GM21390 (cell line): ENCODE data around the gene KCNQ1.

Source experiments
- ATAC-seq: cut with Tn5 transposase; IDR thresholded peaks from one replicate; pipeline ENCODE4 v1.9.1; 2021; ENCODE audit not compliant: unreplicated experiment

The KCNQ1 gene

GRCh38 chr11:2830030-2830812, 385.4 kb downstream of the KCNQ1 start:
- no peak for ATAC-seq

GRCh38 chr11:2830886-2831285, 386.1 kb downstream of the KCNQ1 start:
- ATAC-seq, result no peak

- ATAC-seq, result no peak
Observed at GRCh38 chr11:2831781-2832532, 387.1 kb downstream of the KCNQ1 start.

GRCh38 chr11:2832533-2833020, 387.8 kb downstream of the KCNQ1 start:
- no peak for ATAC-seq

DNA sequence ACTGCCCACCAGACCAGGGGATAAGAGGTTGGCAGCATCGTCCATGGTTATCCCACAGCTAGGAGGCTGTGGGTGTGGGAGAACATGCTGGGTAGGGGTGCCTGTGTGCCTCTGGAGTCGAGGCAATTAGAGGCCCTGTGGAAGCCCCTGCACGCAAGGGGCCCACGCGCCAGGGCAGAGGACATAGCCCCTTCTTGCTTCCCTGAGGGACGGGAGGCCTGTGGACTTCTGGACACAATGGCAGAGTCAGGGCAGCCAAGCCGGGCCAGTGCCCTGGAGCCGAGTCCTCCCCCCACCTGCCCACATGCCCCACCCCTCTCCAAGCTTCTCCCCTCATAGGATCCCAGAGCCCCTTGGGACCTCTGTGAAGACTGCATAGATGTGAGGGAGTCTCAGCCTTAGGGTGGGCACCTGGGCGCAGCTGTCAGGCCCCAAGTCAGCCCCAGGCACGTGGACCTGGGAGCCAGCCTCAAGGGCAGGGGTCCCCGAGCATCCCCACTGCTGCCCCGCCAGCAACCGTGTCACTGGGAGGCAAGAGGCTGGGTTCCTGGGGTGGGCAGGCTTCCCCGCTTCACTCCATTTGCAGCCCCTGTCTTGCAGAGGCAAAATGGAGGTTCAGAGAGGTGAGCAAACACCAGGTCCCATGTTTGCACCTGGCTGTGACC, 388.4 kb downstream of the KCNQ1 start:
- ATAC-seq, result no peak

GRCh38 chr11:2833716-2834502, 389.1 kb downstream of the KCNQ1 start:
- ATAC-seq, result no peak

GRCh38 chr11:2834503-2835273, 389.9 kb downstream of the KCNQ1 start:
- no peak for ATAC-seq

- ATAC-seq, result no peak
Observed at GRCh38 chr11:2835296-2835695, 390.5 kb downstream of the KCNQ1 start.

DNA sequence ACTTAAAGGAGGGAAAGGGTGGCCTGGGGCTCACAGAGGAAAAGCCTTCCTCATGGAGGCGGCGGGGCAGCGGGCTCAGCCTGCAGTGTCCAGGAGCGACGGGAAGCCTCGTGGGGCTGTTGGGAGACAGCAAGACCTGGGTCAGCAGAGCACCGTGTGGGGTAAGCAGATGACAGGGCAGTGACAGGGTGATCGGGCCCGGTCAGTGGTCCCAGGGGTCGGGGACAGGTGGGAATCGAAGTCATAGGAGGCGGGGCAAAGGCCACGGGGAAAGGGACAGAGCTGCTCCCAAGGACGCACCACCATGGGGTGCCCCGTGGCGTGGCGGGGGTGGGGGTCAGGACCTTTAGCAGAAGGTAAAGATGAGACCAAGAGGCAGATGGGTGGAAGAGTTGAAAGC, 390.9 kb downstream of the KCNQ1 start:
- no peak for ATAC-seq

DNA sequence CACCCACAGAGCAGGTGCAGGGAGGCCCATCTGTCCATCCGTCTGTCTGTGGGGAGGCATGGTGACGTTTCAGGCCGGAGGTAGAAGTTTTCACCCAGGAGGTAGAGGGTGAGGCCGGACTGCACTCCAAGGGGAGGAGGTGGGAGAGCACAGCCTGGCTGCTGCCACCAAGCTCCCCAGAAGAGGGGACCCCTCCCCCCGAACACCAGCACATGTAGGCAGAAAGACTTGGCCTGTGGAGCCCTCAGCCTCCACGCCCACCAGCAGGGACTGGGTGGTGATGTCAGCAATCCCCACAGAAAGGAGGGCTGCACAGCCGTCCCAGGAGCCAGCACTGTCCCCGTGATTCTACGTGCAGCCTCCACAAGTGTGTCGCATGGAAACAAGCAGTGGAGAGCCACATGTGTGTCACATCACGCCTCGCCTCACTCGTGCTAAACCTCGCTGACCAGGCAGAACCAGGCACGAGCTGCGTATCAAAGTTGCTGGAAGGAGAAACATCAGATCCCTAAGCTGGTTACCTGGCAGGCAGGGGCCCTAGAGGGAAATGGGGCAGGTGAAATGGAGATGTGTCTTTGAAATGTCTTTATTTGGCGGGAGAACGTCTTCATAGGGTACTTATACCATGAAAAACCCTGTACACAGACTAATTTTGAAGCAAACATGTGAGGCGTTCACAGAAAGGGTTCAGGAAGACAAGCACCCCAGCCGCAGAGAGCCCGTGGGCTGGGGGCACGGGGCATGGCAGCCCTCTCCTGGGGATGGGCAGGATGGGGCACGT, 391.7 kb downstream of the KCNQ1 start:
- no peak for ATAC-seq

GRCh38 chr11:2837096-2837601, 392.3 kb downstream of the KCNQ1 start:
- no peak for ATAC-seq

DNA sequence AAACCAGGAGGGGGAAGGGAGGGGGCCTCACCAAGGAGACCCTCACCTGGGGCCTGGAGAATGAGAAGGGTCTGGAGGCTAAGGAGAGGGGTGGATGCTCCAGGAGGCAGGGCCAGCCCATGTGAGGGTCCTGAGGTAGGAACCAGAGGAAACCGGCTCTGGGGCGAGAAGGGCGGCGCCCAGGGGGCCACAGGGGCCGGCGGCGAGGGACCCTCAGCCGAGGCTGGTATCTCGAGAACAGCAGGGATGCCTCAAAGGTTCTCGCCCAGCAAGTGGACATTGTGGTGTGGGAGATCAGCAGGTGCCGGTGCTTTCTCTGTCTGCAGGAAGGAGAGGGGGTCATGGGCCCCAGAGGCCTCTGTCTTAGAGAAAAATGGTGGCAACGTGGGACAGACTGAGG, 392.8 kb downstream of the KCNQ1 start:
- ATAC-seq, result no peak

- ATAC-seq, result no peak
Observed at GRCh38 chr11:2838091-2838490, 393.3 kb downstream of the KCNQ1 start.

DNA sequence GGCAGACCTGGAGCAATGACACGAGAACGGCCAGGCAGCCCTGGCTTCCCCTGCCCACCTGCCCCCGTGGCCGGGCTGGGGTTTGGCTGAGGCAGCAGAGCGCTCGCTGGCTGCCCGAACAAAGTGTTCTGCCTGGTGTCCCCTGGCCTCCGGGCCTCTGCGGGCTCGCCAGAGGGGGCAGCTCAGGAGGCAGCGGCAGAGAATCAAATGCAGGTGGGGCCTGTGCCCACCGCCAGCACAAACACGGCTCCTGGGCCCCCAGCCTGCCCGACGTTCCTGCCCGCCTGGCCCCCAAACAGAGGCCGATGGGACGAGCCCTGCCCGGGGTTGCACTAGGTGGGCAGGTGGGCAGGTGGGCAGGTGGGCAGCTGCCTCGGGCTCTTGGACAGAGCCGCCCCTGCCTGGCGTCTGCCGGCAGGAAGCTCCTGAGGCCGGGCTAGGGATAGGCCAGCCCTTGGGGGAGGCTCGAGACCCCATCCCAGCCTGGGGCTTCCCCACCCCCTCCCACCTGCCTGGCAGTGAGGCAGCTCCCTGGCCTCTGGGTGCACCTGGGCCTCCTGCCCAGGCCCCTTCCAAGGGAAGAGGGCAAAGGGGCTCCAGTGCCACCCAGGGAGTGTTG, 394.0 kb downstream of the KCNQ1 start:
- ATAC-seq, result no peak

DNA sequence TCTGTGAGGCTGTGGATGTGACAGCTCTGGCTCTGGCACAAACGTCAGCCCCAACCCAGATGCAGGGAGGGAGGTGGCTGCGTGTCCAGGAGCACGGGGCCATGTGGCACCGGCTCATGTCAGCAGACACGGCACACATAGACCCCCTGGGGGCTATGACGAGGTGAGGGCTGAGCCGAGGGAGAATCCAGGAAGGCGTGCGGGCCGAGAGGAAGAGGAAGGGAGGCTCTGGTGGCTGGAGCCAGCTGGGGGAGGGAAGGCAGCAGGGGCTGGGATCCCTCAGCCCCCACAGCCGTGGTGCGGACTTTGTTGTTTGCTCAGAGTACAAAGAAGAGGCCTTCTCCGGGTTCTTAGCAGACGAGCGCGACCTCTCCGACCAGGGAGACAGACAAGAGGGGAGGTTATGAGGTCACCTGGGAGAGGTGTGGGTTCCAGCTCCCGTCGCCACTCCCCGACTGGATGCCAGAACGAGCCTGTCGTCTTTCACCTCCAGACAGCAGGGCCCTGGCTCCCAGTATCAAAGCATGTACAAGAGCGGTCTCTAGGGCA, 394.7 kb downstream of the KCNQ1 start:
- ATAC-seq, result no peak

- no peak for ATAC-seq
Observed at GRCh38 chr11:2841411-2842190, 396.8 kb downstream of the KCNQ1 start.

DNA sequence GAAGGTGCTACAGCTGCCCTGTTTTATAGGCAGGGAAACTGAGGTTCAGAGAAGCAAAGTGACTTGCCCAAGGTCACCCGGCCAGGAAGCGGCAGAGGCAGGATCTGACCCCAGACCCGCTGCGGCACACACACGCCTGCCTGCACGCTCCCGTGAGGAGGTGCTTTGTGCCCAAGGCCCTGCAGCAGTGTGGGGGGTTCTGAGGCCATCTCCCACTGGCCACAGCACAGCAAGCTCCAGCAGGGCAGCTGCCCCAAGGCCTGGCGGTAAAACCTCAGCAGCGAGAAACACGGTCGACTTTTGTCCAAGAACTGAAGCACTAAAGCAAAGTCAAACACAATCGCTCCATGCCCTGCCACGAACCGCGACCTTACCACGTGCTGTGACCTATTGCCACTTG, 398.1 kb downstream of the KCNQ1 start:
- no peak for ATAC-seq

DNA sequence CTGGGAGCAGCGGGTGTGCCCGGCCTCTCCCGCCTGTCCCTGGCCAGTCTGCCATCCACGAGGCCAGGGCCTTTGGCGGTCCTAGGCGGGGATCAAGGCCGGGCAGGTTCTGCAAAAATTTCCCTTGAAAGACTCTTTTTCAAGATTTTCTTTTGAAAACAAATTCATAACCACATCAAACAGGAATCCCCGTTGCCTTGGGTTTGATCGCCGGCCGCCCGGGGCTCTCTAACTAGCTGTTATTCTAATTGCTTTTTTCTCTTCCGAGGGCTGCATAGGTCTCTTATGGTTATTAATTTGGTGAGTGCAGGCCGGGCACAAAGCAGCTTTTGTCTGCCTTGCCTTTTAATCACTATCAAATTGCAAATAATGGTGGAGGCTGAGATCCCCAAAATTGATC, 398.7 kb downstream of the KCNQ1 start:
- no peak for ATAC-seq
